ENCODE data around the gene SRMS. TPM values are rescaled to one million over a fixed set of nuclear protein-coding genes. Genes with fewer than 3 reads are reported as not detected.
"Not testable (repeated sequence)": the region's sequence is repeated elsewhere in the genome, so short reads cannot be mapped to it uniquely, and the experiment has no call there.

The SRMS gene
- total and polyA plus RNA-seq, 5 experiments from 2014 or later: not detected

DNA sequence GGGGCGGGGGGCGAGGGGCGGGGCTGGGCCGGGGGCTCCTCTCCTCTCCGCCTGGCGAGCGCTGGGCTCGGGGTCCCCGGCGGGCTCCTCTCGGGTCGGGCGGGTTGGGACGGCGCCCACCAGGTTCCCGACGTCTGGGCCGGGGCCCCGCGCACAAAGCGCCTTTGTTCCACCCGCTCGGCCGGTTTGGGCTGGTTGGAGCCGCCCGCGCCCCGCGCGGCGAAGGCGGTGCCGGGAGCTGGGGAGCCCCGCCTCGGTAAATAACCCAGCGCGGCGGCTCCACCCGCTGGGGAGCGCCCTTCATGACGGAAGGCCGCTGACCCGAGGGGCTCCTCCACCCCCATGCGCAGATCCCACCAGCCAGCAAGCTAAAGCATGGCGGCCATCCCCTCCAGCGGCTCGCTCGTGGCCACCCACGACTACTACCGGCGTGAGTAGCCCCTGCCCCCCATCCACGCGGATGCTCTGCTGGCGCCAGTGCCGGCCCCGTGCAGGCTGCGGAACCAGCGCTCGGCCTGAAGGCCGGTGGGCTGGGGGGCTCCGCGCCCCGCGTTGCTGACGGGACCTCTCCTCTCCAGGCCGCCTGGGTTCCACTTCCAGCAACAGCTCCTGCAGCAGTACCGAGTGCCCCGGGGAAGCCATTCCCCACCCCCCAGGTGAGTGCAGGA is 26.5 kb downstream of the SRMS start:
- Mint-ChIP-seq H3K27me3 (no peaks in the 10 kb centered on the region), H3K9me3 (peaks cover 0 to 8% (median 1%) of the 10 kb centered on the region in 9 donors), H3K4me1 (peaks cover 12 to 24% (median 17%) of the 10 kb centered on the region in 4 donors), H3K36me3 (peaks cover 0 to 17% (median 16%) of the 10 kb centered on the region in 3 donors), H3K4me3 (peak overlapping the region; percentile 69 to 89 (median 76)), H3K27ac (peak overlapping the region in 6 of 10 donors; percentile 31 to 88 (median 62))
- DNase-seq: peak in 9 of 10 donors; percentile 58 to 84 (median 75)
- POLR2A ChIA-PET: interaction anchor here (0.7 to 7.8 kb wide), 35 partner anchors 10 to 735 kb away, joined by 3 to 174 read pairs (median 5); partner anchors contain the start of genes ARFRP1, GMEB2, LIME1 and PCMTD2
- peak; percentile 56 to 73 for ATAC-seq

DNA sequence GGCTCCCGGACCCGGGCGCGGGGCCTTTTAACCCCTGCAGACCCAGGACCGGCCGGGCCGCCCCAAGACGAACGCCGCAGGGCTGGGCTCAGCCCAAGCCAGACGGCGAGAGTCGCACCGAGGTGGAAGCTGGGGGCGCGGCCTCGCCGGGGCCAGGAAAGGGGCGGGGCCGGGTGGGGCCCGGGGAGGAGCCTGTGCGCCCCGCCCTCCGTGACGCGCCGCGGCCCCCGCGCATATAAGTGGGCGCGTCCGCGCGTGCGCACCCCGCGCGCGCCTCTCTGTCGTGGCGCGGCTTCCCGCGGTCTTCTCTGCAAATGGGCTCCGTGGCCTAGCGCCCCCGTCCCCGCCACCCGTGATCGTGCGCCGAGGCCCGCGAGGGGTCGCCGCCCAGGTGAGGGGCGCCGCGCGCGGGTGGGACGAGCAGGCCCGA is 27.0 kb downstream of the SRMS start, which contains the start of gene PPDPF:
PPDPF (plus strand) TSS at position 262 of the 430 bp plus-strand sequence. CDS start 544 bp downstream, outside the sequence.
- ATAC-seq: peak; percentile 78

DNA sequence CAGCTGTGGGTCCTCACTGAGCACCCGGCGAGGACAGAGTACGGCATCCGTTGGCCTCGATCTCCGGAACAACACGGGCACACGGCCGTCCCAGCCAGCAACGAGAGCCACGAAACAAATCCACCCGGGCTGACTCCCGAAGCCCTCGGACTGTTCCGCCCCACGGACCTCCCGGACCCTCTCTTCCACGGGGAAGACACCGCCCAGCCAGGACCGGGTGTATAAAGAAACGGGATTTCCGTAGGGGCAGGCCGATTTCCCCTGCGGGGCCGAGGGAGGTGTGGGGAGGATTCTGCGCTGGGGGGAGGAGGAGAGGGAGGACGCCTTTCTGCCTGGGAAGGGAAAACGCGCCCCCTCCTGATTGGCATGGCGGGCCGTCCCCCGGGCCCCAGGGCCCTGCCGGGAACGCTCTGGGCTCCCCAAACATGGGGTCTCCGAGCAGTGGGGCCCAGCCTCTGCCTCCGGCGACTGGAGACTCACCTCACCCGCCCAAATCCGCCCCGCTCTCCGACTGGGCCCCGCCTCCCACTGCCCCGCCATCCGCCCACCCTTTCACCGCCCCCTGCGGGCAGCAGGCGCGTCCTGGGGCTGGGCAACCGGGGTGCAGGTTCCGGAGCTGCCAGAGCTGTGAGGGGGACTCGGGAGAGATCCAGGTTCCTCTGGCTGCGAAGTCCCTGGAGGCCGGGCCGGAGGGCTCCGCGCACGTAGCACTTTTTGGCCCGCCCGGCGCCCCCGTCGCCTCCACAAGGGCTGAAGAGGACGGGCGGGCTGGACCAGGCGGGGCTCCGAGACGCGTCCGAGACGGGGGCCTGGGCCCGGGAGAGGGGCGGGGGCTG is 27.7 kb downstream of the SRMS start:
- POLR2A ChIA-PET: interaction anchor here (1.2 to 7.8 kb wide), 20 partner anchors 9 to 736 kb away, joined by 3 to 174 read pairs (median 7); partner anchors contain the start of genes GMEB2, PCMTD2, PRPF6 and PTK6
- H3K27me3 Mint-ChIP-seq: peaks cover 0 to 5% (median 0%) of the 10 kb centered on the region in 5 donors

More for the DNA sequence above, 27.0 kb downstream of the SRMS start, which contains the start of gene PPDPF:
- H3K27me3 Mint-ChIP-seq: peaks cover 0 to 2% (median 0%) of the 10 kb centered on the region in 5 donors
- POLR2A ChIA-PET: interaction anchor here (1.0 to 7.8 kb wide), 29 partner anchors 10 to 735 kb away, joined by 3 to 174 read pairs (median 5); partner anchors contain the start of genes GMEB2, LIME1, PCMTD2 and PRPF6
- peak within 1 kb of the TSS; percentile 74 to 89 (median 82) for H3K4me3 Mint-ChIP-seq
- peaks cover 0 to 8% (median 2%) of the 10 kb centered on the region in 9 donors for H3K9me3 Mint-ChIP-seq
- H3K4me1 Mint-ChIP-seq: peaks cover 12 to 24% (median 14%) of the 10 kb centered on the region in 4 donors
- peak; percentile 74 to 94 (median 86) for DNase-seq
- peak within 1 kb of the TSS; percentile 44 to 92 (median 84) for H3K27ac Mint-ChIP-seq
- H3K36me3 Mint-ChIP-seq: peaks cover 0 to 17% (median 16%) of the 10 kb centered on the region in 3 donors

DNA sequence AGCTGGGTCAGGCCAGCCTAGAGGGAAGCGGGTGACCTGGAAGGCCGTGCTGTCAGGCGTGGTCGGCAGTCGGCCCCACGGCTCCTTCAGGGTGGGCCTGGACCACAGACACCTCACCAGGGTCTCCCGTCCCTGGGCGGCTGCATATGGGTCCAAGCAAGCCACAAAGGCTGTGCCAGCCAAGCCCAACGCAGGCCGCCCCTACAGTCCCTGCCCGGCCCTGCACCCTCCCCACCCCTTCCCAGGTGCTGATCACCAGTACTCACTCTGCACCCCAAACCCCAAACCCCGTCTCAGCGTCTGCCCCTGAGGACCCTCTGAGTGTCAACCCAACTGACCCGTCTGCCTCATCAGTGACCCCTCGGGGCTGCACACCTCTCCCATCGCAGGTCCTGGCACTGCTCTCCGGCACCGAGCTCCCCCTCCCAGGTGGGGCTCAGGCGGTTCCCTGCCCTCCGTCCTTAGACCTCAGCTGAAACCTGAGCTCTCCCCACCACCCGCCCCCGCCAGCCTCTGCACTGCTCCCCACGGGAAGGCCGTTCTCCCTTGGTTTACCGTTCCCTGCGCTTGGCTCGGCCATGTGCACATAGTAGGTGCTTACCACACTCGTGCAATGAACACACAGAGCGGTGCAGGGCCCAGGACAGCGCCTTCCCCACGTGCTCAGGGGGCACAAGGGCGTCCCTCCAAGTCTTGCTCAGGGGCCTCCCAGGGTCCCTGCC is 28.4 kb downstream of the SRMS start:
- peaks cover 0 to 12% (median 4%) of the 10 kb centered on the region in 9 donors for H3K9me3 Mint-ChIP-seq
- POLR2A ChIA-PET: interaction anchor here (2.5 to 7.8 kb wide), 3 partner anchors 15 to 80 kb away, joined by 6 to 174 read pairs (median 41); partner anchors contain the start of gene PTK6
- peaks cover 0 to 7% (median 0%) of the 10 kb centered on the region in 5 donors for H3K27me3 Mint-ChIP-seq
- H3K27ac Mint-ChIP-seq: peak overlapping the region; percentile 25 to 90 (median 78)
- DNase-seq: peak in 2 of 10 donors; percentile 17 to 63
- peaks cover 9 to 18% (median 15%) of the 10 kb centered on the region in 4 donors for H3K4me1 Mint-ChIP-seq
- peak overlapping the region; percentile 72 to 86 (median 80) for H3K4me3 Mint-ChIP-seq
- peaks cover 0 to 16% (median 12%) of the 10 kb centered on the region in 3 donors for H3K36me3 Mint-ChIP-seq
- ATAC-seq: no peak

More for the DNA sequence above, 27.7 kb downstream of the SRMS start:
- DNase-seq (peak in 9 of 10 donors; percentile 37 to 84 (median 66)), ATAC-seq (peak; percentile 46 to 68)
- H3K4me1 Mint-ChIP-seq: peaks cover 10 to 20% (median 15%) of the 10 kb centered on the region in 4 donors
- H3K4me3 Mint-ChIP-seq: peak overlapping the region; percentile 72 to 86 (median 80)
- peak overlapping the region; percentile 44 to 90 (median 78) for H3K27ac Mint-ChIP-seq
- peaks cover 0 to 12% (median 2%) of the 10 kb centered on the region in 9 donors for H3K9me3 Mint-ChIP-seq
- H3K36me3 Mint-ChIP-seq: peaks cover 0 to 17% (median 16%) of the 10 kb centered on the region in 3 donors

DNA sequence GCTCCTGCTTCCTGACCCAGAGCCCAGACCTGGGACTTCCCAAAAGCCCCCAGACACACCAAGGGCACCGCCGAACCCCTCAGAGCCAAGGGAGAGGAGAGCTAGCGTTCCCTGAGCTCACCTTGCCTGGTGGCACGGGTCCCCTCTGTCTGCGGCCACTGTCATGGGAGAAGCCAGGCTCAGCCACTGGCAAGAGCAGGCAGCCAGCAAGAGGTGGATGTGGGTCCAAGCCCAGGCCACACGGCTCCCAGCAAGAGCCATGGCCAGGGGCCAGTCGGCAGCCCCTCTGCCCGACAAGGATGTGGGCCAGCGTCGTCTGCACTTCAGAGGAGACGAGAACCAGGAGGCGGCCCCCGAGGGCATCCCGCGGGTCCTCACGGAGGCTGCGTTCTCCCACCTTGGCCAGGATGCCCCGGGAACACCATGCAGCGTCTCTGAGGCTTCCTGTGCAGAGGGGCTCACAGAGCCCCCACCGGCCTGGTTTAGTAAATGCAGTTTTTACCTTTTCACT is 29.1 kb downstream of the SRMS start:
- peaks cover 0 to 7% (median 0%) of the 10 kb centered on the region in 5 donors for H3K27me3 Mint-ChIP-seq
- no peak overlapping the region for H3K27ac Mint-ChIP-seq

DNA sequence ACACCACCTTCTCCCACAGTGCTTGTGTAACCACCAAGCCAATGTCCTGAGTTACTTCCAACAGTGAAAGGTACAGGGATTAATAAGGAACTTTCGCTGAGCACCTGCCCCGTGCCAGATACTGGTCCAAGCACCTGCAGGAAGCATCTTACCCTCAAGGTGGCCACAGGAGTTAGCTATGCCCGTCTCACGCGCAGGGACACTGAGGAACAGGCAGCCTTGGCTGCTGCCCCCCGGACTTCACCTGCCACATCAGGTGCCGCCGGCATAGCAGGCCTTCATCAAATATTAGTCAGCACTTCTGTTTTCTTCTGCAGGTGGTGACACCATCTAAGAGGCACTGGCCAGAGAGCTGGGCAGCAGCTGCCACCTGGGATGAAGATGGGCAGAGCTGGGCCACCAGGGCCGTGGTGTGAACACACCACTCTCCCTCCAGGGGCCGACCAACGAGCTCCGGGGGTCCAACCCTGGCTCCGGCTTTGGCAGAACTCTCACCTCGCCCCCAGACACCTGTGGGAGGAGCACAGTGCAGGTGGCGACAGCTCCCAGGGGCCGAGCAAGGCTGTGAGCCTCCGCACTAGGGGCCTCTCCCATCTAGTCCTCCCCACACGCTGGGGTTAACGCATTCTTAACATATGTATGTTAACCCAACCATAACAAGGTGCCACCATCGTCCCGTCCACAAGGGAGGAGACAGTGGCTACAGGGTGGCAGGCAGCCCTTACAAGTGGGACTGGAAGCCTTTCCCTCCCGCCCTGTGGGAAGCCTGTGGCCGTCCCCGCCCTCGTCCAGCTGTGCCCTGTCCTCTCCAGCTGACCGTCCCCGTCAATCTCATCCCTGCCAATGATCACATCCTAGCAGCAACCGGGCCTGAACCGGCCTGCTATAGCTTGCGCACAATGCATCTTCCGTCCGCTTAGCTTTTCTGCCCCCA is 29.9 kb downstream of the SRMS start:
- DNase-seq (peak in 2 of 10 donors; percentile 14 to 62), ATAC-seq (no peak)
- H3K27me3 Mint-ChIP-seq: peaks cover 0 to 12% (median 0%) of the 10 kb centered on the region in 5 donors
- H3K36me3 Mint-ChIP-seq: peaks cover 0 to 7% (median 3%) of the 10 kb centered on the region in 3 donors
- POLR2A ChIA-PET: interaction anchor here (4.3 to 7.8 kb wide), 2 partner anchors 16 to 20 kb away, joined by 41 to 174 read pairs; partner anchors contain the start of gene PTK6
- peak overlapping the region in 1 of 10 donors; percentile 24 for H3K27ac Mint-ChIP-seq
- H3K4me3 Mint-ChIP-seq: peak overlapping the region; percentile 2 to 78 (median 44)
- peaks cover 8 to 12% (median 12%) of the 10 kb centered on the region in 4 donors for H3K4me1 Mint-ChIP-seq
- H3K9me3 Mint-ChIP-seq: peaks cover 0 to 16% (median 4%) of the 10 kb centered on the region in 9 donors

More for the DNA sequence above, 29.1 kb downstream of the SRMS start:
- ATAC-seq: no peak
- Mint-ChIP-seq H3K9me3 (peaks cover 0 to 12% (median 4%) of the 10 kb centered on the region in 9 donors), H3K36me3 (peaks cover 0 to 11% (median 6%) of the 10 kb centered on the region in 3 donors), H3K4me3 (peak overlapping the region in 7 of 10 donors; percentile 2 to 78 (median 58)), H3K4me1 (peaks cover 9 to 15% (median 13%) of the 10 kb centered on the region in 4 donors)
- POLR2A ChIA-PET: interaction anchor here (4.3 to 7.8 kb wide), 2 partner anchors 15 to 21 kb away, joined by 41 to 174 read pairs; partner anchors contain the start of gene PTK6
- DNase-seq: peak in 1 of 10 donors; percentile 59

DNA sequence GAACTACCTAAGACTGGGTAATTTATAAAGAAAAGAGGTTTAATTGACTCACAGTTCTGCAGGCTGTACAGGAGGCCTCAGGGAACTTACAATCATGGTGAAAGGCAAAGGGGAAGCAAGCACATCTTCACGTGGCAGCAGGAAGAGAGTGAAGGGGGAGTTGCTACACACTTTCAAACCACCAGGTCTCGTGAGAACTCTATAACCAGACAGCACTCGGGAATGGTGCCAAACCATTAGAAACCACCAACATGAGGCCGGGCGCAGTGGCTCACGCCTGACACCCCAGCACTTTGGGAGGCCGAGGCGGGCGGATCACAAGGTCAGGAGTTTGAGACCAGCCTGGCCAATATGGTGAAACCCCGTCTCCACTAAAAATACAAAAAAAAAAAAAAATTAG is 33.0 kb downstream of the SRMS start:
- not testable (repeated sequence) for H3K27ac Mint-ChIP-seq

DNA sequence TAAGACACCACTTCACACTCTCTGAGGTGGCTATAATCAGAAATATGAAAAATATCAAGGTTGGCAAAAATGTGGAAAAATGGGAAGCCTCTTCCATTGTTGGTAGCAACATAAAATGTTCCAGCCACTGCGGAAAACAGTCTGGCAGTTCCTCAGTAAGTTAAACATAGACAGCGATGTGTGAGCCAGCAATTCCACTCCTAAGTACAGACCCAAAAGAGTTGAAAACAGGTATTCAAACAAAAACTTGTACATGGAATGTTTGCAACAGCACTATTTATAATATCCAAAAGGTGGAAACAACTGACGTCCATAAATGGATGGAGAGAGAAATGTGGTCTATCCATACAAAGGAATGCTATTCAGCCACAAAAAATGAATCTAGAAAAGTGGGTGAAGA is 34.3 kb downstream of the SRMS start:
- POLR2A ChIA-PET: no interaction called here
- Mint-ChIP-seq H3K4me3 (no peak overlapping the region), H3K36me3 (no peaks in the 10 kb centered on the region), H3K9me3 (peaks cover 0 to 16% (median 4%) of the 10 kb centered on the region in 9 donors), H3K27me3 (peaks cover 8 to 36% (median 27%) of the 10 kb centered on the region in 5 donors), H3K4me1 (peaks cover 0 to 7% (median 2%) of the 10 kb centered on the region in 4 donors), H3K27ac (no peak overlapping the region)
- DNase-seq (no peak), ATAC-seq (no peak)

More for the DNA sequence above, 33.0 kb downstream of the SRMS start:
- DNase-seq, H3K4me1 Mint-ChIP-seq, H3K4me3 Mint-ChIP-seq, ATAC-seq, H3K36me3 Mint-ChIP-seq: not testable (repeated sequence)
- H3K9me3 Mint-ChIP-seq: peaks cover 0 to 16% (median 4%) of the 10 kb centered on the region in 9 donors
- peaks cover 3 to 23% (median 17%) of the 10 kb centered on the region in 5 donors for H3K27me3 Mint-ChIP-seq
- POLR2A ChIA-PET: interaction anchor here (0.6 kb wide), 1 partner anchor 15 kb away, joined by 3 read pairs; no protein-coding TSS in a partner anchor

DNA sequence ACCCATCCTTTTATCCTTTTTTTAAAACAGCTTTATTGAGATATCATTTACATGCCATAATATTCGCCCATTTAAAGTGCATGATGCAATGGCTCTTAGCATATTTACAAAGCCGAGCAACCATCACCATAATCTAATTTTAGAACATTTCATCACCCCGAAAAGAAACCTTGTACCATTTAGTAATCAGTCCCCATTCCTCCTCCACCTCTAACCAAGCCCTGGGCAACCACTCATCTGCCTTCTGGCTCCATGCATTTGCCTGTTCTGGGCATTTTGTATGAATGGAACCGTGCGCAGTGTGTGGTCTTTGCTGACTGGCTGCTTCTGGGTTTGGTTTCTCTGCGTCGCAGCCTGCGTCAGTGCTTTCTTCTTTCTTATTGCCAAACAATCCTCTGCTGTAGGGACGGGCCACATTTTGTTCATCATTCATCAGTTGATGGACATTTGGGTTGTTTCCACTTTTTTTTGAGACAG is 38.4 kb downstream of the SRMS start:
- Mint-ChIP-seq H3K4me1 (no peaks in the 10 kb centered on the region), H3K27me3 (peaks cover 19 to 58% (median 34%) of the 10 kb centered on the region in 5 donors), H3K27ac (no peak overlapping the region), H3K36me3 (peaks cover 0 to 9% (median 6%) of the 10 kb centered on the region in 3 donors), H3K4me3 (no peak overlapping the region), H3K9me3 (peaks cover 0 to 29% (median 9%) of the 10 kb centered on the region in 9 donors)
- POLR2A ChIA-PET: interaction anchor here (0.7 kb wide), 1 partner anchor 37 kb away, joined by 4 read pairs; no protein-coding TSS in a partner anchor
- ATAC-seq (no peak), DNase-seq (no peak)

Measured in naive thymus-derived CD8-positive, alpha-beta T cell (primary cell).